NCI-H510A (cell line): ENCODE data around the gene TBC1D14.
"Not testable (repeated sequence)": the region's sequence is repeated elsewhere in the genome, so short reads cannot be mapped to it uniquely, and the experiment has no call there.

Experiments
- DNase-seq: peaks from one replicate; lab custom pipeline; 2025; lab: John Stamatoyannopoulos, UW

The TBC1D14 gene

GRCh38 chr4:6890971-6891370 is 18.7 kb upstream of the TBC1D14 start:
- DNase-seq = not testable (repeated sequence)

- no peak for DNase-seq
Measured at GRCh38 chr4:6891436-6892170, 18.0 kb upstream of the TBC1D14 start.

GRCh38 chr4:6892190-6892908 is 17.3 kb upstream of the TBC1D14 start:
- DNase-seq = no peak

- DNase-seq = no peak
Measured at GRCh38 chr4:6892909-6893202, 16.8 kb upstream of the TBC1D14 start.

- no peak for DNase-seq
Measured at GRCh38 chr4:6893449-6894085, 16.1 kb upstream of the TBC1D14 start.

- DNase-seq = no peak
Measured at GRCh38 chr4:6894086-6894478, 15.5 kb upstream of the TBC1D14 start.

- no peak for DNase-seq
Measured at GRCh38 chr4:6894528-6895498, 14.8 kb upstream of the TBC1D14 start.

GRCh38 chr4:6896035-6896434 is 13.6 kb upstream of the TBC1D14 start:
- DNase-seq = no peak

GRCh38 chr4:6898763-6899162 is 10.9 kb upstream of the TBC1D14 start:
- DNase-seq = no peak

GRCh38 chr4:6900181-6900812 is 9.3 kb upstream of the TBC1D14 start:
- DNase-seq = no peak

- DNase-seq = no peak
Measured at GRCh38 chr4:6900956-6901355, 8.7 kb upstream of the TBC1D14 start.

GRCh38 chr4:6901669-6902317 is 7.8 kb upstream of the TBC1D14 start:
- no peak for DNase-seq

GRCh38 chr4:6902318-6903042 is 7.1 kb upstream of the TBC1D14 start:
- DNase-seq = no peak

GRCh38 chr4:6905516-6906445 is 3.8 kb upstream of the TBC1D14 start:
- DNase-seq = no peak

- DNase-seq = not testable (repeated sequence)
Measured at GRCh38 chr4:6906486-6906885, 3.1 kb upstream of the TBC1D14 start.

GRCh38 chr4:6907658-6908191 is 1.9 kb upstream of the TBC1D14 start:
- DNase-seq = no peak

- DNase-seq = no peak
Measured at GRCh38 chr4:6908432-6909112, 1.1 kb upstream of the TBC1D14 start.

GRCh38 chr4:6909970-6910339 is 329 bp downstream of the TBC1D14 start:
- no peak for DNase-seq
